ENCODE measurements around the gene TNFRSF12A.

TNFRSF12A gene

DNA sequence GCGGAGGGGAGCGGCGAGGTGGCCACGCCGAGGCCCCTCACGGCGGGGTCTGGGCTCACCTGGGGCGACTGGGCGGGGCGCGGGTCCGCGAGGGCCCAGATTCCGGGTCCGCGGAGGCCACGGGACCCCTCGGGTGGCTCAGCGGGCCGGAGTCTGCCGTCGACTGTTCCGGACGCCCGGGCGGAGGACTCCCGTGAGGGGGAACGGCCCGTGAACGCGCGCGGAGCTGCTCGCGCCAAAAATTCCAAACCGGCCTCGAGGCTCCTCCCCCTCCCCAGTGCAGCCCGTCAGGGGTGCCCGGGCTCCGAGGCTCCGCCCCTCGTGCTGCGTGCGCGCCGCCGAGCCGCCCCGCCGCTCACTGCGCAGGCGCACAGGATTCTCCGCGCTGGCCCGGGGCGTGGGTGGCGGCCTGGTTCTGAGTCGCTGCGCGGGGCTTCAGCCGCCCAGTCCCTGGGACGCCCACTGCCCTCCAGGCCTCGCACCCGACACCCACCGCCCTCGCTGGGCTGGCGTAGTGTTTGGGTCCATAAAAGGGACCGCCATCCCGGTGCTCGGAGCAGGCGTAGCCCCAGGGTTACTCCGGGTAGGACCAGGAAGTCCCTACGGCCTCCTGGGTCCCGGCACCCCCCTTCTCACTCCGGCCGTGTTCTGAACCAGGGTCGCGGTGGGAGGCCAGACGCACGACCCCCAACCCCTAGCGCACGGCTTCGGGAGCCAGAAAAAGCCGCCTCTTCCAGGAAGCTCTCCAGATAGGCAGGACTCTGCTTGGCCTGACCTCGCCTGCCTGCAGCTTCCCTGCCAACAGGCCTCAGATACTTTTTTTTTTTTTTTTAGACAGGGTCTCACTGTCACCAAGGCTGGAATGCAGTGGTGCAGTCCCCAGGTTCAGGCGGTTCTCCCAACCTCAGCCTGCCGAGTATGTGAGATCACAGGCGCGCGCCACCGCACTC is 39.7 kb upstream of the TNFRSF12A start, which contains the start of gene PKMYT1:
Gene PKMYT1 (minus strand): TSS at position 220 of the 950 bp plus-strand sequence. CDS start 789 bp downstream, outside the sequence.
- DNase-seq (peak; percentile 95), ATAC-seq (replicated peaks) (peak; percentile 87 to 90)
- H3K27ac Mint-ChIP-seq = peak within 1 kb of the TSS; percentile 94
- peaks cover 10 to 39% of the 10 kb centered on the region in 2 donors for H3K4me1 Mint-ChIP-seq
- H3K27me3 Mint-ChIP-seq = peaks cover 0 to 5% of the 10 kb centered on the region in 2 donors
- no peaks in the 10 kb centered on the region for H3K9me3 Mint-ChIP-seq
- peak within 1 kb of the TSS; percentile 89 to 90 for H3K4me3 Mint-ChIP-seq
- H3K36me3 Mint-ChIP-seq = peaks cover 0 to 5% of the 10 kb centered on the region in 2 donors

DNA sequence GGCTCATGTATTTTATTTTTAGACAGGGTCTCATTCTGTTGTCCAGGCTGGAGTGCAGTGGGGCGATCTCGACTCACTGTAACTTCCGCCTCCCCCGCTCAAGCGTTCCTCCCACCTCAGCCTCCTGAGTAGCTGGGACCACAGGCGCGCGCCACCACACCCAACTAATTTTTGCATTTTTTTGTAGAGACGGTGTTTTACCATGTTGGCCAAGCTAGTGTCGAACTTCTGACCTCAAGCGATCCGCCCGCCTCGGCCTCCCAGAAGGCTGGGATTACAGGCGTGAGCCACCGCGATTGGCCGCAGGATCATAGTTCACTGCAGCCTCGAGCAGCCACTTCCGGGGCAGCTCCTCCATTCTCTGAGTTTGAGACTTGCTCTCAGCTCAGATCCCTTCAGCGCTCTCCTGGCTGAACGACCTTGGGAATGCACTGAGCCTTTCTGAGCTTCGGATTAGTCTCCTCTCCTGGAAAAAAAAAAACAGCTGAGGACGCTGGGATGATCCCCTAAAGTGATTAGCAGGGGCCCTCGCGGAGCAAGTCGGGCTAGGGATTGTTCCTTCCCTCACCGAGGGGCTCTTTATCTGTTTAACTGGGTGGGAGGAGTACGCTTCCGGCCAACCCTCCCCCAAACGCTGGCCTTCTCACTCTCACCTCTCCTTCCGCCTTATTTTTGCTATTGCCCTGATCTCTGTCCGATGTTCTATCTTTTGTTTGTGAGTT is 38.8 kb upstream of the TNFRSF12A start:
- no peak for DNase-seq

DNA sequence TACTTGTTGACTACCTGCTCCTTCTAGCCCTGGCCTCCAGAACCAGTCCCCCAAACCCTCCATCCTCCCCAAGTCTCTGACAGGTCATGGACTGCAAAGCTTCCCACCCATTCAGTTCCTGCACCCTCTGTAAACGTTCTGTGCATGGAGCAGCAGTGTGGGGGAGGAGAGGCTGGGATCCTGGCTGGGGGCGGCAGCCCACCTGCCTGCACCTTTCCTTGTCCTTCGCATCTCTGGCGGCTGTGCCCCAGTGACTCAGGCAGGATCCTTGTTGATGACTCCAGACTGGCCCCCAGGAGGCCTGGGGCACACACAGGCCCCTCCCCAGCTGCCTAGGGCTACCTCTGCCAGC is 38.3 kb upstream of the TNFRSF12A start:
- no peak for ATAC-seq (replicated peaks)
- Mint-ChIP-seq H3K4me3 (peak overlapping the region; percentile 66 to 69), H3K4me1 (peaks cover 10 to 39% of the 10 kb centered on the region in 2 donors), H3K27me3 (peaks cover 5% of the 10 kb centered on the region in 2 donors), H3K9me3 (no peaks in the 10 kb centered on the region), H3K36me3 (peaks cover 0 to 4% of the 10 kb centered on the region in 2 donors), H3K27ac (peak overlapping the region; percentile 56)
- no peak for DNase-seq

More for the DNA sequence above, 38.8 kb upstream of the TNFRSF12A start:
- peaks cover 0 to 5% of the 10 kb centered on the region in 2 donors for H3K36me3 Mint-ChIP-seq
- peak overlapping the region; percentile 66 to 90 for H3K4me3 Mint-ChIP-seq
- H3K4me1 Mint-ChIP-seq = peaks cover 10 to 39% of the 10 kb centered on the region in 2 donors
- ATAC-seq (replicated peaks) = no peak
- peak overlapping the region; percentile 91 for H3K27ac Mint-ChIP-seq
- H3K27me3 Mint-ChIP-seq = peaks cover 0 to 5% of the 10 kb centered on the region in 2 donors
- no peaks in the 10 kb centered on the region for H3K9me3 Mint-ChIP-seq

DNA sequence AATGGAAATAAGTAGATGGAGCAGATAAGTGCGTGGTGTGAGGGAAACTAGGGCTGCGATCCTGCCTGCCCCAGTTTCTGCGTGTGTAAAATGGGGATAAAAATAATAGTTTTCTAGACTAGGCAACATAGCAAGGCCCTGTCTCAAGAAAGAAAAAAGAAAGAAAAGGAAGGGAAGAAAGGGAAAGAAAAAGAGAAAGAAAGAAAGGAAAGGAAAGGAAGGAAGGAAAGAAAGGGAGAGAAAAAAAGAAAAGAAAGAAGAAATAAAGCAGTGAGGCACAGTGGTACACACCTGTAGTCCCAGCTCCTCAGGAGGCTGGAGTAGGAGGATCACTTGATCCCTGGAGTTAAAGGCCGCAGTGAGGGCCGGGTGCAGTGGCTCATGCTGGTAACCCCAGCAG is 37.8 kb upstream of the TNFRSF12A start:
- Mint-ChIP-seq H3K4me3 (peak overlapping the region; percentile 14 to 53), H3K4me1 (peaks cover 10 to 39% of the 10 kb centered on the region in 2 donors), H3K9me3 (no peaks in the 10 kb centered on the region), H3K27me3 (peaks cover 5% of the 10 kb centered on the region in 2 donors), H3K27ac (no peak overlapping the region), H3K36me3 (peaks cover 0 to 4% of the 10 kb centered on the region in 2 donors)
- DNase-seq (no peak), ATAC-seq (replicated peaks) (no peak)

DNA sequence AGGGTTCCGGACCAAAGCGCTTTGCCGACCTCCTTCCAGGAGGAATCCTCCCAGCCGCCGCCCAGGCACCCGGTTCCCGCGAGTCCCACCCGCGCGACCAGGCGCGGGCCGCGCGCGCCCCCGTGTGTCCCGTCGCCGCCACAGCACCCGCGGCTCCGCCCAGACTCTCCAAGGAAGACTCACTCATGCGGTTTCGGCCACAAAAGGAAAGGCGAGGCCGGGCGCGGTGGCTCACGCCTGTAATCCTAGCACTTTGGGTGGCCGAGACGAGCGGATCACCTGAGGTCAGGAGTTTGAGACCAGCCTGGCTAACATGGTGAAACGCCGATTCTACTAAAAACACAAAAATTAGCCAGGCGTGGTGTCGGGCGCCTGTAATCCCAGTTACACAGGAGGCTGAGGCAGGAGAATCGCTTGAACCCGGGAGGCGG is 36.4 kb upstream of the TNFRSF12A start:
- DNase-seq (peak; percentile 37), ATAC-seq (replicated peaks) (peak; percentile 45 to 46)
- Mint-ChIP-seq H3K9me3 (no peaks in the 10 kb centered on the region), H3K36me3 (peaks cover 0 to 4% of the 10 kb centered on the region in 2 donors), H3K4me3 (peak overlapping the region; percentile 70 to 79), H3K27me3 (peaks cover 6 to 17% of the 10 kb centered on the region in 2 donors), H3K4me1 (peaks cover 10 to 39% of the 10 kb centered on the region in 2 donors), H3K27ac (peak overlapping the region; percentile 31)

DNA sequence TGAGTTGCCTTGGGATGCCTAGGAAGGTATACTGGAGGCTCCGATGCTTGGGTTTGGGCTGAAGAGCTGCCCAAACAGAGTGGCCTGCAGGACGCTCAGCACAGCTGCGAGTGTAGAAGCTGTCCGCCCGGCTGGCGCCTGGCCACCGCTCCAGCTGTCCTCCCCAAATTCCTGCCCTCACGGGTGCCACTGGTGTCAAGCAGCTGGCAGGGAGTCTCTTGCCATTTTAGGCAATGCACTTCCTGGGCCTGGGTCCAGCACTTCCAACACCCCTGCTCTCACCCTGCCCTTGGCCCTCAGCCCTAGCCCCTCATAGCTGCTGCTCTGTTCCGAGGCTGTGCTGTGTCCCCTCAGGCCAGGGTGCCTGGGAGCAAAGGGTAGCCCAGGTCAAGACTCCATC is 34.7 kb upstream of the TNFRSF12A start:
- H3K9me3 Mint-ChIP-seq = no peaks in the 10 kb centered on the region
- H3K4me1 Mint-ChIP-seq = peaks cover 8 to 32% of the 10 kb centered on the region in 2 donors
- peaks cover 10 to 24% of the 10 kb centered on the region in 2 donors for H3K27me3 Mint-ChIP-seq
- no peaks in the 10 kb centered on the region for H3K36me3 Mint-ChIP-seq
- DNase-seq = no peak
- H3K4me3 Mint-ChIP-seq = no peak overlapping the region
- no peak for ATAC-seq (replicated peaks)
- no peak overlapping the region for H3K27ac Mint-ChIP-seq

DNA sequence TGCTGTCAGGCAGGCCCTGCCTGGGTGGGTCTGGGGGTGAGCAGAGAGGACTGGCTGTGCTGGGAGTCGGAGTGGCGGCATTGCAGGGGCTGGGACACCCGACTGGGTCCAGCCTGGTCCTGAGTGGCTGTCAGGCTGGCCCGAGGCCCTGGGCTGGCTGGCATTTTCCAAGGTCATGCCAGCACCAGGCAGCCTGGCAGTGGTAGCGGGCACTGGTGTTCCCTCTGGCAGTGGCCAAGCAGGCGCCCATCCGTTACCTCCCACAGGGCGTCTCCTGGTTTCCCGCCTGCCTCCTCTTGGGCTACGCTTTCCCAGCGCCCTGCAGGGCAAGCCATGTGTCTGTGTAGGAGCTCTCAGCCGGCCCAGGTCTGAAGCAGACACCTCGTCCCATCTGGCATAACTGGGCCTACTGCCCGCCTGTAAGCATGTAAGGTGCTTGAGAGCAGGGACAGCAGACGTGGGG is 34.2 kb upstream of the TNFRSF12A start:
- Mint-ChIP-seq H3K9me3 (no peaks in the 10 kb centered on the region), H3K27ac (no peak overlapping the region), H3K4me1 (peaks cover 8 to 29% of the 10 kb centered on the region in 2 donors), H3K27me3 (peaks cover 10 to 24% of the 10 kb centered on the region in 2 donors), H3K4me3 (no peak overlapping the region), H3K36me3 (no peaks in the 10 kb centered on the region)
- DNase-seq (no peak), ATAC-seq (replicated peaks) (no peak)

DNA sequence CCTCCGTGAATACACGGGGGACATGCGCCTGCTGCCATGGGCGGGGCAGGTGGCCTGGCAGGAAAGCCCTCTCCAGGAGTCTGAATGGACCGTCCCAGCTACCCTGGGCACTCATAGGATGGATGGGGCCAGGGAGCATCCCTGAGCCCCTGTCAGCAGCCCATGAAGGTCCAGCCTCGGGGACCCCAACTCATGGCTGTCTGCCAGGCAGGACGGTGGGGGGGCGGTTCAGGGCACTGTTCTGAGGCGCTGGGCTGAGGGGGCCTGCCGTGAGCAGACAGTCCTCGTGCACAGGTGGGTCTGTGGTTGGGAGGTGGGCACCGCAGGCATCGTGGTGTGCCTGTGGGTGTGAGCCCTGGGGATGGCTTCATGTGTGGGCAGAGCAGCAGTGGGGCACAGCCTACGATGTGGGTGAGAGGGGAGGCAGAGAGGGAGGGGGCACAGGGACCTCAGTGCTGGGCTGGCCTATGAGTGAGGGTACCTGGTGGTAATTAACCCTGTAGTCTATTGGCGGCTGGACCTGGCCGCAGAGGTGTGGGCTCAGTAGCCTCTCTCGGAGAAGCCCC is 33.5 kb upstream of the TNFRSF12A start:
- Mint-ChIP-seq H3K27ac (no peak overlapping the region), H3K9me3 (no peaks in the 10 kb centered on the region), H3K4me1 (peaks cover 7 to 21% of the 10 kb centered on the region in 2 donors), H3K27me3 (peaks cover 10 to 24% of the 10 kb centered on the region in 2 donors), H3K4me3 (no peak overlapping the region), H3K36me3 (no peaks in the 10 kb centered on the region)
- ATAC-seq (replicated peaks) (no peak), DNase-seq (no peak)

DNA sequence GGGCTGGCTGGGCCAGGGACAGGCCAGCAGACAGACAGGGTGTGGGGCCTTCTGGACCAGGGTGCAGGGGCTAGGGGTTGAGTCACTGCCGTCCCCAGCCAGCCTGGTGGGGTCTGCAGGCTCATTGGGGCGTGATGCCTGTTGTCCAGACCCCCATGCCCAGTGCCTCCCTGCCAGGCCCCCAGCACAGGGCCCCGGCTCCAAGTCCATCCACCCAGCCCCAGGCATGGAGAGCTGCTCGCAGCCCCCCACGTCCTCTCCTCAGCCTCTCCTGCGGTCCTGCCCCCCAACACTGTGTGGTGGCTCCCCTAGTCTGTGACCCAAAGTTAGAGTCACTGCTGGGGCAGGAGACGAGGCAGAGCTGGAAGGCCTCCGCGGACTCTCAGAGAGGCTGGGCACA is 32.9 kb upstream of the TNFRSF12A start:
- no peak overlapping the region for H3K4me3 Mint-ChIP-seq
- peaks cover 10 to 24% of the 10 kb centered on the region in 2 donors for H3K27me3 Mint-ChIP-seq
- no peak for DNase-seq
- peaks cover 5 to 15% of the 10 kb centered on the region in 2 donors for H3K4me1 Mint-ChIP-seq
- no peaks in the 10 kb centered on the region for H3K36me3 Mint-ChIP-seq
- ATAC-seq (replicated peaks) = no peak
- no peak overlapping the region for H3K27ac Mint-ChIP-seq
- no peaks in the 10 kb centered on the region for H3K9me3 Mint-ChIP-seq

DNA sequence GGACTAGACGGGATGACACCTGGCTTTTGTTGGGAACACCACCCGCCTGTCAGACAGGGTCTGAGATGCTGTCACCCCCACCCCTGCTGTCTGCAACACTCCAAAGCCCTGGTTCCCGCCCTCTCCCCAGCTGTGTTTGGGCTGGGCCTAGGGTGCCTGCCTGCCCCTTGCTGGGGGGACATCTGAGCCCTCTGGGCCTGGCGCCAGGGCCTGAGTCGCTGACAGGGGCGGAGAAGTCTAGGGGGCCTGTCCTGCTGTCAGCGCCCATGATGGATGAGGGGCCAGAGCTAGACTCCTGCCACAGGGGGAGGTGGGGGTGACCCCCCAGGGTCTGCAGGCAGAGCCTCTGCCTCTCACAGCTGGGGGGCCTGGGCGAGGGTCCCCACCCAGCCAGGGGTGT is 32.3 kb upstream of the TNFRSF12A start:
- Mint-ChIP-seq H3K9me3 (no peaks in the 10 kb centered on the region), H3K4me3 (no peak overlapping the region), H3K27ac (no peak overlapping the region), H3K27me3 (peaks cover 10 to 24% of the 10 kb centered on the region in 2 donors), H3K4me1 (peaks cover 3 to 10% of the 10 kb centered on the region in 2 donors), H3K36me3 (no peaks in the 10 kb centered on the region)
- ATAC-seq (replicated peaks) (no peak), DNase-seq (no peak)

DNA sequence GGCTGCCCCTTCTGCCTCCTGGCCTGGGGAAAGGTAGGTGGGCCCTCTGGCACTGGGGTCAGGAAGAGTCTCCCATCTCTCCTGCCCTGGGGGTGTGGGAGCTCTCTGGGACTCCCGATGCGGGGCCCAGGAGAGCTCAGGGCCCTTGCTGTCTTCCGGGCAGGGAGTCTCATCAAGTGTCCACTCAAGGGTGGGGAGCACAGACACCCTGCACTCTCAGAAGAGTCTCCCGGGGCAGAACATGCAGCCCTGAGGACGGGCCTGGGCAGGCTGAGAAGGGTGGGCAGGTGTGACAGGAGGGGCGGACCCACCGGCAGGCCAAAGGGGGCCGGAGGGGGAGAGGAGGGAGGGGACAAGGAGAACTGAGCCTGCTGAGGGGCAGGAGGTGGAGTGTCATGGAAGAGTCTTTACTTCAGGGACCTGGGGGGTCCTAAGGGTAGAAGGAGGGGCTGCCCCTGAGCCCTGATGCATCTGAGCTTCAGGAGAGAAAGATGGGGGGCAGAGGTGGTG is 31.5 kb upstream of the TNFRSF12A start:
- H3K9me3 Mint-ChIP-seq = no peaks in the 10 kb centered on the region
- ATAC-seq (replicated peaks) = no peak
- H3K27ac Mint-ChIP-seq = no peak overlapping the region
- H3K4me3 Mint-ChIP-seq = no peak overlapping the region
- DNase-seq = no peak
- peaks cover 3 to 4% of the 10 kb centered on the region in 2 donors for H3K4me1 Mint-ChIP-seq
- no peaks in the 10 kb centered on the region for H3K36me3 Mint-ChIP-seq
- H3K27me3 Mint-ChIP-seq = peaks cover 10 to 24% of the 10 kb centered on the region in 2 donors

DNA sequence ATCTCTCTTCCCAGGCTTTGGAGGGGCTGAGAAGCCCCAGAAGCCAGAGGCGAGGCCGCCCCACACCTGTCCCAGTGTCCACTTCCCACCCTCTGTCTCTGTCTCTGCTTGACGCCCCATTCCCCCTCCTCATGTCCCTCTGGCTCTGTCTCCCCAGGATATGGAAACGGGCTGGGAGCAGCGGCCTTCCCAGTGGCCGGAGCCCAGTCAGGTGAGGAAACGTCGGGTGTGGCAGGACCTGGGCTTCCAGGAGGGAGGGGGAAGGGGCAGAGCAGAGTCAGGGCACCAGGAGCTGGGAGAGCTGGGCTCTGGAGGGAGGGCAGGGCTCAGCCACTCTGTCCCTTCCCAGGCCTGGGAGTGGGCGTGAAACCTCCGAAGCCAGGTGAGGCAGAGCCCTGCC is 29.3 kb upstream of the TNFRSF12A start:
- DNase-seq = no peak
- Mint-ChIP-seq H3K9me3 (no peaks in the 10 kb centered on the region), H3K4me3 (no peak overlapping the region), H3K36me3 (no peaks in the 10 kb centered on the region), H3K4me1 (no peaks in the 10 kb centered on the region), H3K27me3 (peaks cover 10 to 27% of the 10 kb centered on the region in 2 donors), H3K27ac (no peak overlapping the region)
- no peak for ATAC-seq (replicated peaks)

DNA sequence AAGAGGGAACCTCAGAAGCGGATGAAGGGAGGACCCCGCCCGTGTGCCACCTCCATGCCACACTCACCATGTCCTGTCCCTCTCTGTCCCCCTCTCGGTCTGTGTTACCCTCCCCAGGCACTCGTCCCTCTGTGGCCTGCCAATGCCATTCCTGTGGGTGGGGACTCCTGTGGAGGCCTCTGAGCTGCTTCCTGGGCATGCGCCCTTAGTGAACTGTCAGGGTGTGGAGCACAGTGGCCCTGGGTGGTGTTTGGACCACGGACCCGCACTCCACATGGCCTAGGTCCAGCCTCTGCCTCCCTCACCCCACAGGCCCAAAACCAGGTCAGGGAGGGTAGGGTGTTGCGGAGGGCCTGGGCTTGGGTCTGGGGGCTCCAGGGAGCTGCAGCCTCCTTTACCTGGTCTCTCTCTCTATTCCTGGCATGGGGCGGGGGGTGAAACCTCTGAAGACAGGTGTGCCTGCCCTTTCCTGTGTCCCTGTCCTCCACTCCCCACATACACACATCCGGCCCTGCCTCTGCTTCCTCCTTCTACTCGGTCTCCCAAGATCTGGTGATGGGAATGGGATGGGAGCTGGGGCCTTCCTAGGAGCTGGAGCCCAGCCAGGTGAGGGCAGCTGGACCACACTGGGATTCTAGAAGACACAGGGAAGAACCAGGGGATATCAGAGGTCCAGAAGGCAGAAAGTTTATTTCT is 28.5 kb upstream of the TNFRSF12A start:
- Mint-ChIP-seq H3K27me3 (peaks cover 7 to 36% of the 10 kb centered on the region in 2 donors), H3K9me3 (no peaks in the 10 kb centered on the region)

More for the DNA sequence above, 28.5 kb upstream of the TNFRSF12A start:
- Mint-ChIP-seq H3K27ac (no peak overlapping the region), H3K36me3 (no peaks in the 10 kb centered on the region), H3K4me1 (no peaks in the 10 kb centered on the region), H3K4me3 (no peak overlapping the region)
- ATAC-seq (replicated peaks) = peak in 1 of 2 donors; percentile 8
- no peak for DNase-seq
